Progenitor cell of endocrine pancreas (in vitro differentiated cells): ENCODE data around the gene CTNNA2. TPM values are rescaled to one million over a fixed set of nuclear protein-coding genes. Genes with fewer than 3 reads are reported as not detected.

Source experiments
- DNase-seq: peaks from one replicate; pipeline ENCODE4 v3.0.0; 2021; ENCODE audit warnings: low spot score; ENCODE audit not compliant: unreplicated experiment
- H3K27ac Mint-ChIP-seq: 2 replicates; pipeline ENCODE4 v1.8.0; 2021; ENCODE audit warnings: mild to moderate bottlenecking, moderate library complexity, mixed read lengths
- H3K27me3 Mint-ChIP-seq: 2 replicates; pipeline ENCODE4 v1.8.0; 2021; ENCODE audit warnings: mixed read lengths
- H3K36me3 Mint-ChIP-seq: 2 replicates; pipeline ENCODE4 v1.8.0; 2022; ENCODE audit warnings: mixed read lengths; ENCODE audit not compliant: insufficient read depth
- H3K4me1 Mint-ChIP-seq: 2 replicates; pipeline ENCODE4 v1.8.0; 2021; ENCODE audit warnings: low read depth, mixed read lengths
- H3K4me3 Mint-ChIP-seq: 2 replicates; pipeline ENCODE4 v1.8.0; 2021; ENCODE audit warnings: low read depth, mild to moderate bottlenecking, moderate library complexity, mixed read lengths
- H3K9me3 Mint-ChIP-seq: 2 replicates; pipeline ENCODE4 v1.8.0; 2021; ENCODE audit warnings: low read depth, mixed read lengths
- CTCF ChIP-seq: fragments of 200-600 bp; sonication (generic); IDR thresholded peaks from one replicate; pipeline ENCODE4 v1.5.0; 2021; ENCODE audit warnings: antibody characterized with exemption, mild to moderate bottlenecking; ENCODE audit not compliant: unreplicated experiment
- total RNA-seq: library from RNA; stranded (reverse); gene quantifications from 2 replicates; pipeline ENCODE4 v1.2.1, GENCODE V29; 2021

Gene CTNNA2
- total RNA-seq, 1 donor from 2014 or later: 10.2 TPM

GRCh38 chr2:79882548-79882947 is 369.7 kb downstream of the CTNNA2 start:
- Mint-ChIP-seq H3K4me3 (no peak overlapping the region), H3K9me3 (peaks cover 17% of the 10 kb centered on the region), H3K27ac (no peak overlapping the region), H3K4me1 (no peaks in the 10 kb centered on the region), H3K27me3 (peaks cover 3% of the 10 kb centered on the region), H3K36me3 (peaks cover 3% of the 10 kb centered on the region)
- DNase-seq: no peak
- TF ChIP-seq CTCF: no peak

- Mint-ChIP-seq H3K27ac (no peak overlapping the region), H3K4me1 (no peaks in the 10 kb centered on the region), H3K9me3 (no peaks in the 10 kb centered on the region), H3K36me3 (no peaks in the 10 kb centered on the region), H3K27me3 (peaks cover 12% of the 10 kb centered on the region), H3K4me3 (no peak overlapping the region)
- peak; percentile 91 for TF ChIP-seq CTCF
- DNase-seq: peak; percentile 19
Measured at GRCh38 chr2:79887747-79888374, 375.0 kb downstream of the CTNNA2 start.

- Mint-ChIP-seq H3K36me3 (no peaks in the 10 kb centered on the region), H3K9me3 (no peaks in the 10 kb centered on the region), H3K4me1 (no peaks in the 10 kb centered on the region), H3K27ac (no peak overlapping the region), H3K27me3 (peaks cover 9% of the 10 kb centered on the region), H3K4me3 (no peak overlapping the region)
- no peak for TF ChIP-seq CTCF
- no peak for DNase-seq
Measured at GRCh38 chr2:79892123-79892522, 379.3 kb downstream of the CTNNA2 start.

- H3K27me3 Mint-ChIP-seq: no peaks in the 10 kb centered on the region
- no peak overlapping the region for H3K4me3 Mint-ChIP-seq
- no peak for TF ChIP-seq CTCF
- DNase-seq: no peak
- H3K36me3 Mint-ChIP-seq: no peaks in the 10 kb centered on the region
- H3K4me1 Mint-ChIP-seq: no peaks in the 10 kb centered on the region
- H3K9me3 Mint-ChIP-seq: no peaks in the 10 kb centered on the region
- H3K27ac Mint-ChIP-seq: no peak overlapping the region
Measured at GRCh38 chr2:79899196-79899595, 386.3 kb downstream of the CTNNA2 start.

- H3K4me1 Mint-ChIP-seq: no peaks in the 10 kb centered on the region
- no peaks in the 10 kb centered on the region for H3K9me3 Mint-ChIP-seq
- no peaks in the 10 kb centered on the region for H3K27me3 Mint-ChIP-seq
- no peak for TF ChIP-seq CTCF
- H3K27ac Mint-ChIP-seq: no peak overlapping the region
- no peak overlapping the region for H3K4me3 Mint-ChIP-seq
- DNase-seq: no peak
- no peaks in the 10 kb centered on the region for H3K36me3 Mint-ChIP-seq
Measured at GRCh38 chr2:79901161-79901560, 388.3 kb downstream of the CTNNA2 start.
